Measurements from ENCODE around the gene CCDC9B.

CCDC9B gene

DNA sequence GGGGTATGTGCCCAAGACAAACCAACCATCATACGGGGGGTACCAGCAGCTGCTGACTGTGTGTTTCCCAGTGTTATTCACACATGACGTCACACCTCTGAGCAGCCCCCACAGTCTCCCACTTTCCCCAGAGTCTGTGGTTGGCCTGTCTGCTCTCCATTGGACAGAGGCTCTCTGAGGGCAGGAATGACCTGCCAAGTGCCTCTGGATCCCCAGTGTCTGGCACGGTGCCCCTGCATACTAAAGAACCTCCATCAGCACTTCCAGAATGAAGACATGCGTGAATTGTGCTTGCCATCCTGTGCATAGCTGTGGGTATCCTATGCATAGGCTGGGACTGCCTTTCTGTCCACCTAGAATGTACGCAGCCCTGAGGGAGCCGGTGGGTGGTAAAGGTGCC is 3.5 kb upstream of the CCDC9B start:
- DNase-seq, result no peak

DNA sequence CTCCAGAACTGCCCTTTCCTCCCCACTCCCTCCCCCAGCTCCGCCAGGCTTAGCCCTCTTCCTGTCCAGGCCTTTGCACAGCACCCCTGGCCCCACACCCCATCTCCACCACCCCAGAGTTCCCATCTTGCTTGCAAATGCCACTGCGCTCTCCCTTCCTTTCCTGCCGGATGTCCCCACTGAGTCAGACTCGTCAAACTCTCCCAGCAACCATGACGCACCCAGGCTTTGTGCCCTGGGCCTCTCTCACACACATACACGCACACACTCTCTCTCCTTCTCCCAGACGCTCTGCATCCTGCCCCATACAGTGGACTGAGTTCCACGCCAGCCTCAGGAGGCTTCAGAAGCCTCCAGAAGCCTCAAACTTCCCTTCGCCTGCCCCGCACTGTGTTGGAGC is 2.8 kb upstream of the CCDC9B start:
- DNase-seq, result no peak

DNA sequence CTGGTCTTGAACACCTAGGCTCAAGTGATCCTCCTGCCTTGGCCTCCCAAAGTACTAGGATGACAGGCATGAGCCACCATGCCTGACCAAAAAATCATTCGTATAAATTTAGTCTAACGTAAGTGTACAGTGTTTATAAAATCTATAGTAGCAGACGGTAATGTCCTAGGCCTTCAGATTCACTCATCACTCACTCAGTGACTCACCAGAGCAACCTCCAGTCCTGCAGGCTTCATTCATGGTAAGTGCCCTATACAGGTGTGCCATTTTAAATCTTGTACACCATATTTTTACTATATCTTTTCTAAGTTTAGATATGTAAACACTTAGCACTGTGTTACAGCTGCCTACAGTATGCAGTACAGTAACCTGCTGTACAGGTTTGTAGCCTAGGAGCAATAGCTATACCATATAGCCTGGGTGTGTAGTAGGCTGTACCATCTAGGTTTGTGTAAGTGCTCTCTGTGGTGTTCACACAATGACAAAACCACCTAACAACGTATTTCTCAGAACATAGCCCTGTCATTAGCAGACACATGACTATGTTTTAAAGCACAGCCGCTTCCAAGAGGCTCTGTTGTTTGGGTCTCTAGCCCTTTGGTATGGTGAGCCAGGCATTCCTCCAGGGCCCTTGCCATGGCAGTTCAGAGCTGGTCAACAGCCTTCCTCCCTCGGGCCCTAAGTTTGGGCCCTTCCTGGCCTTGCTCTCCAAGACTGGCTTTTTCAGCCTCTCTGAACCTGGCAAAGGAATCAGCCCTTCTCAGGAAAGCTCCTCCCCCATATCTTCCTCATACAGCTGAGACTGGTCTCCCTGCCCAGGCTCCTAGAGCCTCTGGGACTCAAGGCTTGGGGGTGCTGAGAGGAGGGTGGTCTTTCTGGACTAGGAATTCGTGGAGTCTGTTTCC is 1.9 kb upstream of the CCDC9B start:
- no peak for DNase-seq

DNA sequence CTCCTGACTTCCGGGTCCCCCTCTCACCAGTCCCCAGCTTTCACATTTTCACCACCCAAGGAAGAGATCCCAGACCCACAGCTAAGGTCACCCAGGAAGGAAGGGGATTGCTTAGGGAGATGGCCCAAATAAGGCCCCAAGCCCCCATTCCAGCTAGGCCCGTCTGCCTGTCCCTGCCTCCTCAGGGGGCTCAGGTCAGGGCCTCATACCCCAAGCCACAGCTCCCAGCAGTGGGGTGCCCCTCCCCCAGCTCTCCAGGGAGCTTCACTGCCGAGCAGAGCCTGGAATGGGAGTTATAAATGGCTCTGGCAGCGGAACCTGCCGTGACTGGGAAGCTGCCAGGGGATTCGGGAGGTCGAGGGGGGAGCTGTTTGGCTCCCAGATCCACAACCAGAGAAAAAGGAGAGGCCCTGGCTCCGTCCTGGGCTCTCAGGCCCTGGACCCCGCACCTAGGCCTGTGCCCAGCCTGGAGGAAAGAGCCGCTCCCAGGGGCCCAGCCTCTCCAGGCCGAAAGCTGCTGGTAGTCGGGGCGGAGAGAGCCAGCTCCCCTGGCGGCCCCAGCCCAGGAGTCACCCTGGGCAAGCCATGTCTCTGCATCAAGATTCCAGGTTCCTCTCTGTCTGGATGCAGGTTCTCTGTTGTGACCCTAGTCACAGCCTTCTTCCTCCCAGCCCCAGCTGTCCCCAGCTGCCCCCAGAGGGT is 550 bp downstream of the CCDC9B start:
- DNase-seq, result no peak

DNA sequence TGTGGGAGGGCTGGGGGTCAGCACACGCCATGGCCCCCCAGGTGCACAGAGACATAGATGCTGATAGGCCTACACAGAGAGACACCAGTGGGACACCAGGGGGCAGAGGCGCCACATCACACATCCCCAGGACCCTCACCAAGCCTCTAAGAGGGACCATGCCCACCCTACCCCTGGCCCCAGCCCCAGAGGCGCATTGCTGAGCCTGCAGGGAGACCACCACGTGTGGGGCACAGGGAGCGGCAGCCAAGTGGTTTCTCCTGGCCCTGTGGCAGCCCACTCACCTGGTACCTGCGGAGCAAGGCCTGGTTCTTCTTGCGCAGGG is 1.2 kb downstream of the CCDC9B start:
- no peak for DNase-seq

DNA sequence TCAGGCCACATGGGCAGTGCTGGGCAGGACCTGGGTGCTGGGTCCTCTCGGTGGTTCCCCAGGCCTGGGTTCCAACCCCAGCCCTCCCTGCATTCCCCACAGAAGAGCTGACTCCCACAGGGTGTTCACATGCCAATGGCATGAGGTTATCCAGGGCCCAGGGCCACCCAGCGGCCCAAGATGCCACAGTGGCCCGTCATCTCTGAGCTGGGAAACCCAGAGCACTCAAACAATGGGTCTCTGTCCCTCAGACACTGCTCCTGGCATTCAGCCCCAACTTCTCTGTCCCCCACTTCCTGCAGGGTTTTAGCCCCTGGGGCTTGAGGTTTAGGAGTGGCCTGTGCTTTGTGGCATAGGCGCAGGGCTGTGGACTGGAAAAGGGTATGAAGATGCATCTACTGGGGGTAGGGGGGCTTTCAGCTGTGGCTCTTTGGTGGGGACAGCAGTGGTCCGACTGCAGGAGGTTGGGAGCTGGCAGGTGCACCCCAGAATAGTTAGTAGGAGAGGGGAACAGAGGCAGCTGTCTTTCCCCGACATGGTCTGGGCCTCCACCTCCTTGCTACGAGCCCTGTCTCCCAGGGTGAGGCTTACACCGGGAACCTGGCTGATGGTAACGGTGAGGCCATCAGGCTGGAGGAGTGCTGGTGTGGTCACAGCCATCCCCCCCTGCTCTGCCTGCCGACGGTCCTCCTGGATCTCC is 1.7 kb downstream of the CCDC9B start:
- no peak for DNase-seq

DNA sequence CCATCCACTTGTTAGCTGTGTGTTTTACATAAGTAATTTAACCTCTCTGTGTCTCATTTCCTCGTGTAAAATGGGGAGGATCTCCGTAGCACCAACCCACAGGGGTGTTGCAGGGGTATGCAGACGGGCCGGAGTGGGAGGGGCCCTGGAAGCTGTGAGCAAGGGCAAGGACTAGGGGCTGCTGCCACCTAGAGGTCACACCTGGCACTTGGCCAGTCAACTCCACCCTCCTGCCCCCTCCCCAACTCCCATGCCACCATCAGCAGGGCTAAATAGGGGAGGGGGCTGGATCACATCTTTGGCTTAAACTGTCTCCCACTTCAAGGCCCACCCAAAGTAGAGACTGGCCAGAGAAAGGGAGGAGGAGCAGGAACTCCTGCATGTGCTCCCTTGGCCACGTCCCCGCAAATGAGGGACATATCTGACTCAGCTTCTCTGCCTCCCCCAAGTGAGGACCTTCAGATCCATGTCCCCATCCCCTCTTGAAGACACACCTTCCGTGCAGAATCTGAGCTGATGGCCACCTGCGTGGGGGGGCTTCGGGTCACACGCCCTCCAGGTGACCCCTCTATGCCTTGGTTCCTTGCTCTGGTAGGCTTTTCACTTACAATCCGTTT is 2.6 kb downstream of the CCDC9B start:
- DNase-seq, result peak; percentile 71

DNA sequence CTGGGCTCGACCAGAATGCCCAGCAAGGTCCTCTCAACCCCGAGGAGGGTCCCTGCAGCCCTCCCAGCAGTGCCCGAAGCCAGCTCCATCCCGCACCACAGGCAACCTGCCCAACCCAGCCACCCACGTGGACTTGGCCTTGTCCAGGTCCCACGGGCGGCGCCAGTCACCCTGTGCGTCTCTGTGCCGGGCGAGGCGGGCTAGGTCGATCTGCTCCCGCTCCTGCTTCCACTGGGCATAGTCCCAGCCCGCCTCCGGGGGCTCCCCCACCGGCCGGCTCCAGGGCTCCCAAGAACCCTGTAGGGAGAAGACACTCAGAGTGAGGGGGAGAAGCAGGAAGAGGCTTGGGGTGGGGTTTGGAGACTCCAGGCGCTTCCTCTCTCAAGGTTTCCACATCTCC is 3.1 kb downstream of the CCDC9B start:
- DNase-seq, result no peak

DNA sequence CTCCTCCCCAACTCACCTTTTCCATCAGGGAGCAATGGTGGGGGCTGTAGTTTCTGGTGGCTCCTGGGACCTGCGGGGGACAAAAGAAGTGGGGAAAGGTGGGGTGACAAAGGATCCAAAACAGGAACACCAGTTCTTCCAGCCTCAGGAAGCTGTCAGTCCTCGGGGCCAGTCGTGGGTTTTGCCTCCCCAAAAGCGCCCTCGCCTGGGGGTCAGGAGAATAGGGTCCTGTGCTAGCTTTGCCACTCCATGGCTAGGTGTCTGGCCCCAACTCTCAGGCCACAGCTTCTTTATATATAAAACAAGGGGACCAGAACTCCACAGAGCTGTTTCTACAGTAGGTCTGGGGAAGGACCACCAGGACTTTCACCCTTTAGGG is 4.0 kb downstream of the CCDC9B start:
- DNase-seq, result no peak

DNA sequence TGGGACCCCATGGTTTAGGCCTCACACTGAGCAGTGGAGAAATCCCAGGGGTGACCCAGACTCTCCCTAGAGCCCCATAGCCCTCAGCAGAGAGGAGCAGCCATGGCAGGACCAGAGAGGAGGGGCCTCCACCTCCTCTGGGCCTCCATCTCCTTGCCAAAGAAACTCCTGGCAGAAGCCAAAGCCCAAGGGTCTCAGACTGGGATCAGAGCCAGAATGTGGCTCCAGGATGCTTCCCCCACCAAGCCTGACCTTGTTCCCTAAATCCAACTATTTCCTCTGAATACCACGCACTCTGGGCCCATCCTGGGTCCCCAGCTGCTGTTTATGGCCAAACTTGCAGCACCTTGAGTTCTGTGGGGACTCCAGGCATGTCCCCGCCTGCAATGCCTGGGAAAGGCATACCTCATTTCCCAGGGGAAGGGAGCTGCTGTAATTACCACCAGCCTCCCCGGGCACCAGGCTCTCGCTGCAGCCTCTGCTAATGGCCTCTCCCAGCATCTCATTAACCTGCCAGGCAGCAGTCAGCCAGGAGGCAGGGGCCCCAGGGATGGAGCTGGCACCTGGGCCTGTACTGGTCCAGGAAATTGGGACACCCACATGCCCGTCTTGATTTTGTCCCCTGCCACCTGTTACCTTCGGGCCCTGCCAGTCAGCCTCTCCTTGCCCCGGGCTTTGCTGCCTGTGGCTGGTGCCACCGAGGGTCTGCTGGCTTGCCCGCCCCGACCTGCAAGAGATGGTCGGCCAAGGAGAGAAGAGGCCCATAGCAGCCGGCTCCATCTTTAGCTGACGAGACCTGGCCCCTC is 4.6 kb downstream of the CCDC9B start:
- no peak for DNase-seq

DNA sequence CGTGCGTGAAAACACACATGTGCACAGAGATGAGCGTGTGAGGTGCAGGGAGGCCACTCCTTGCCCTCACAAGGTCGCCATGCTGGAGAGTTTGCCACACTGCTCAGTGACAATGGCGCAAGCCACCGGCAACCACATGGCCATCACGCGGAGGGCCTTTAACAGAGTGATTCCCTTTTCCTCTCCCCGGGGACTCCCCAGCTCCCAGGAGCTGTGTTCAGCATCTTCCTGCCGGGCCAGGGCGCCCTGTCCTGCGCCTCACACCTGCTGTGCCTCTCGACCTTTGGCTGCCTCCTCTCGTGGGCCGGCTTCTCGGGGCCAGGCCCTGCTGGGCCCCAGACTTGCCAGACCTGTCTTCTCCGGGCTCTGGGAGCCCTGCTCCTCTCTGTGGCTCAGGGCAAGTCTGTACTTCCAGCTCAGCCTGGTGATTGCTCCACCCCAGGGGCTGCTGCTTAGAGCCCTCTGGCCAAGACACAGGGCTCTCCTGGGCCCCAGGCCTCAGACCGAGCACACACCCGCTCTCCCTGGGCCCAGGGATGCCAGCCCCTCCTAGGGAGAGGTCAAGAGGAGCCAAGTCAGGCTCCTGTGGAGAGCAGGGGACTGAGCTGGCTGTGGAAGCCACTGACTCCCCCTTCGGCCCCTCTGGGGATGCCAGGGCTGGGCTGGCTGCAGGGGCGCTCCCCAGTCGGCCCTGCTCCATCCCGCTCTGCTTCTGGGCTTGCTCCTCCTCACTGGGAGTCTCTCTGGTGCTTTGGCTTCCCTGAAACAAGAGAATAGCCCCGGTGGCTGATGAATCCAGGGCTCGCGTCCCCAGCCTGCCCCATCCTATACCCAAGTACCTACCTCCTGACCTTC is 5.6 kb downstream of the CCDC9B start:
- no peak for DNase-seq

DNA sequence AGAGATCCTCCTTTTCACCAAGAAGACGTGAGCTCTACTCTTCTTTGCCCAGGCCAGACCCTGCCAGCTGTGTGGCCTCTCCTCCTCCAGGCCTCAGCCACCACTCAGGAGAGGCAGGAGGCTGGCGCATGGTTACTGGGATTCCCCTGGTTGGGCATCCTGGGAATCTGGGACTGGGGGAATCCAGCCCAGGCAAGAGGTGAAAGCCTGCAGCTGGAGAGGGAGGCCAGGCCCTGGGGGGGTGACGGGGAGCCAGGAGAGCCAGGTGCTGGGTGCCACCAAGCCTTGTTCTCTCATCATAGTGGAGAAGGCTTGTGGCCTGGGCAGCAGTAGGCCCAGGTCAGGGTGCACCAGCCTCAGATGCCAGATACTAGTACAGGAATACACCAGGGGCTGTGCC is 6.2 kb downstream of the CCDC9B start:
- no peak for DNase-seq

DNA sequence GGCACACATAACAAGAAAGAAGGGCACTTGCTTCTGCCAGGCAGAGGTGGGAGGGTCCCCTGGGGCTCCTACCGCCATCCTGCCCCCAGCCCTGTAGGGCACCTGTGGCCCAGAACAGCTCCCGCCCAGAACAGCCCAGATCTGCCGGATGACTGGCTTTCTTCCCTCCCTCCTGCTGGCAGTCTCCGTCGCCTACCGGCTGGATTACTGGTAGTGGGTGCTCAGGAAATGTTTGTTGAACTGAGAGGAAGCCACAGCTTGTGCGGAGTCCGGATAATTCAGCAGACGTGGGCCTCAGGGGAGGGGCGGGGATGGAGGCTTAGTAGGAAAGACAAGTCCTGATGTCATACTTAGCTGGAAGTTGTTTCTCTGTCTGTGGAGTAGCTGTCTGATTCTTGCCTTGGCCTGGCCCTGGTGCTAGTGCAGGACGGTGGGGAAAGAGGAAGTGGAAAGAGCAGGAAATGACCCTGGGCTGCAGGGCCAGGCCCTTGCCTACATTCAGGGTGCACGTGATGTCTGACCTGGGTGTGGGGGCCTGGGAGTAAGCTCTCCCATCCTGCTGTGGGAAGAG is 6.7 kb downstream of the CCDC9B start:
- DNase-seq, result no peak

DNA sequence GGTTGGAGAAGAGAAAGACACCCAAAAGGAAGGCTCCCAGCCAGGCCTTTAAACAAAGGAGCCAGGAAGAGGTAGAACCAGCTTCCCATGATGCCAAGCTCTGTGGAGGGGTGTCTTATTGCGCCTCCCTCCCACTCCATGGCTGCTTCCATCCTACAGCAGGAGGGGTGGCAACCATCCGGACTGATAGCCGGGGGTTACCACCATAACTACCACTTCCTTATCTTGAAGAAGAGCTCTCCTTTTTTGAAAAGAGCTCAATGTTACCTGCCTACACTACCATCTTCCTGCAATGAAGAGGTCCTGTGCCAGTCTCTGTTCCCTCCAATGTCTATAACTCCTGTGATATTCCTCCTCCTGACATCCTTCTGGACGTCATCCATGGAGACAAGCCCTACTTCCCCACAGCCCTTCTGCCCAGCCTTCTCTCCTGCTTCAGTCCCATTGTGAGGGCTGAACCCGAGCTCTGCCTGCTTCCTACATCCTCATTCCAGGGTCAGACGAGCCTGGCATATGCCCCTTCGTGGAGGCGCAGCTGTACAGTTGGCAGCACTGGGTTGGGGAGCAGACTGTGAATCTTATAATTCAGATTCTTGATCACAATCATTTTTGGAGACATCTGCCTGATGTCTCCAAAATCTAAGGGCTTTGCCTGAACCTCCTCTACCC is 8.5 kb downstream of the CCDC9B start:
- no peak for DNase-seq

DNA sequence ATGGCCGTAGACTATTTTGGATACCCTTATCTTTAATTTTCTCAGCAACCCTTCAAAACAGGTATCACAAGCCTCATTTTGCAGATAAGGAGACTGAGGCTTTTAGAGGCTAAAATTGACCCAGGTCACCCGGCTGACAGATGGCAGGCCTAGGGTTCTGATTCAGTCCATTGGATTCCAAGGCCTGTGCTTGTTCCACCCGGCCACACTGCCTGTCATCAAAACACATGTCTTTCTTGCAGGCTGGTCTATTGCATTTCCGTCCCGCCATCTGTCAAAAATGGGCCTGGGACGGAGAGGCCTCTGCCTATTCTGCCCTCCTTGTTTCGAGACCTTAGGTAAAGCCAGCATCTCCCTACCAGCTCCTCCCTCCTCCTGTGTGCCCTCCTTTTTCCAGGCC is 9.1 kb downstream of the CCDC9B start:
- no peak for DNase-seq

DNA sequence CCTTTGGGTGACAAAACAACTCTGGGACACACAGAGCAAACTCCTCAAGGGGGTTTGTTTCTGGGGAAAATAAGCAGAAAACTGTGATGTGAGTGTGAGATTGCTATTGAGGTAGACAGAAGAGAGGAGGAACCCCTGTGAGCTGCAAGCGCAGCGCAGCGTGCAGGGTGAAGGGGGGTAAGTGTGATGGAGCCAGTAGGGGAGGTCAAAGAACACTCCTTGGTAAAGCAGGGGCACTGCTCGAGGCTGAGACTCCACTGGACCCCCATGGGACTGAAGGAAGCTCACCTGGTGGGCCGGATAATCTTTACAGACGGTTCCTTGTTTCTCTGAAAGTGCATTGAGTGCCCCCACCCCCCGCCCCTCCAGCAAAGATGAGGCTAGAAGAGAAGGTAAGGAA is 9.7 kb downstream of the CCDC9B start:
- no peak for DNase-seq

DNA sequence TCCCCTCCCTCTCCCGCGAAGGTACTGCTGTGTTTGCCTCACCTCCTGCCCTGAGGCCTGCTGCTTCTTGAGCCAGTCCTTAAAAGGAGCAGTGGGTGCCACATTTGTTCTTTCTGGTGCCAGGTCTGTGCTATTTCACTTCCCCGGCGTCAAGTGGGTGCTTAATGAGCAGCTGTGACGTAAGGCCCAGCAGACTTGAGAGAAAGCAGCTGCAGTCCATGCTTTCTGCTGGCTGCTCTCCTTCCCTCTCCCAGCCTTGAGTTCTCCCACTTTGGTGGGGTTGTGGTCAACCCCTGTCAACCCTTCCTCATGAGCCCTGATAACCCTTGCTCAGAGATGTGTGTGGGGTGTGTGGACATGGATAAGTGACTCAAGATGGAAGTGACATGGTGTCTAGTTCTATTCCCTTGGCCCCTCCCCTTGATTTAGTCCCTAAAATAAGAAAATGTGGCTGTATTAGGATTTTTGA is 10.3 kb downstream of the CCDC9B start:
- DNase-seq, result no peak

DNA sequence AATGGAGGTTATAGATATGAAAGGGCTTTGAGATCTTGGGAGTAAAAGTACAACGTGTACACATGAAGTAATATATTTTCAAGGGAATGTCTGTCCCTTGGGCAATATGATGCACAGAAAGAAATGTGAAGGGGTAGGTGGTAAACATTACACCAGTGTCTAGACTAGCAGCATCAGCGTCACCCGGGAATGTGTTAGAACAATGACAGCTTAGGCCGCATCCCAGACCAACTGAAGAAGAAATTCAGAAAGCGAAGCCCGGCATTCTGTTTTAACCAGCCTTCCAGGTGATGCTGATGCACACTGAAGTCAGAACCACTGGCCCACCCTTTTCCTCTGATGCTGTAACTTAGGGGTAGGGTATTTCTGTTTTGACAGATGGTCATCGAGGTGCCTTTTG is 10.9 kb downstream of the CCDC9B start:
- DNase-seq, result no peak

DNA sequence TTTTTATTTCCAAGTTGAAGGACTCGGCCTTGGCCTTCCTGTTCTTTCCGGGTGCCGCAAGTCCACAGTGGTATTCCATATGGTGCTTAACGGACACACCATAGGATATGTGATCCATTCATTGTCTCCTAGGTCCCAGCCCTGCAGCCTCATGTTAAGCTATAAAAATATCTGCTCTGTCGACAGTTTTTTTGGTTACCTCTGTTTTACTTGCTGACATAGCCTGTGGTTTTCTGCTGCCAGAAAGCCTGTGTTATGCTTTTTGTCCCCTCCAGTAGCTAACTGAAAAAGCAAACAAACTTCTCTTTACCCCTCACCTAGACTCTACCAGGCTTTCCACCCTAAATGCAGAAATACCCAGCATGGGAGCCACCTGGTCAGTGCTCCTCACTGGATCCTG is 12.0 kb downstream of the CCDC9B start:
- DNase-seq, result no peak

DNA sequence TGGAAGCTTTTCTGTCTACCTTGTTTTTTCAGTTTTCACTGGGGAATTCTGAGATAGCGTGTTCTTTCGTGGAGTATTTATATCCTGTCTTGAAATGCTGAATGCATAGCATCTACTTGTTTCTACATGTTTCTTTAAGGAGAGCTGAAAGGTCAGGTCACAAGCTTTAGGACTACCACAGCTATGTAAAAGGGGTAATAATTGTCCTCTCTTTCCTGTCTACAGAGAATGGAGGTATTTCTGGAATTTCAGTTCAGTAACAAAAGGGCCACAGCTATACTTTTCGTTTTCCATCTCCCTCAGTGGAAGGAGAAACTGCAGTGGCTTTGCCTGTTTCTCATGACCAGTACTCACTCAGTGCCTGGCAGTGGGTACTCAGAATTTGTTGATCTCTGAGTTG is 12.6 kb downstream of the CCDC9B start:
- no peak for DNase-seq

DNA sequence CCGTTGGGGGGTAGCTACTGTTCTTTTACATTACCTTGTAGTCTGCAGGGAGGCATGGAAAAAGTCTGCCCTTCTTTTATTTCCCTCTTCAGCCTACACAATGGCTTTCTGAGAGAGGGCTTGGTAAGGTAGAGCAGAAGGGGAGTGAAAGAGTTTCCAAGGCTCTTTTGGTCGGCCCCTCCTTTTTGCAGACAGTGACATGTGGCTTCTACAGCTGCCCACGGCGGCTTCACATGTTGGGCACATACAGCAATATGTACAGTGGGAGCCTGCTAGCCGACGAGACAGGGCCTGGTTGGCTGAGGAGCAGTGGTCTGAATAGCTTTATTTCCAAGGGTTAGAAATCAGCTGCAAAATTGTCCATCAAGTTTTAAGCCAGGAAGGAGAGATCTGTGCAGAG is 13.3 kb downstream of the CCDC9B start:
- DNase-seq, result no peak
